GM18867 (cell line): ENCODE measurements around the gene DOLPP1.
"Not testable (repeated sequence)": the region's sequence is repeated elsewhere in the genome, so short reads cannot be mapped to it uniquely, and the experiment has no call there.

Experiments used
- ATAC-seq: cut with Tn5 transposase; IDR thresholded peaks from one replicate; pipeline ENCODE4 v1.9.1; 2021; ENCODE audit warnings: mild to moderate bottlenecking, moderate library complexity; ENCODE audit not compliant: unreplicated experiment

Gene DOLPP1

GRCh38 chr9:129080601-129081387 is at the start of gene DOLPP1:
DOLPP1 (plus strand) TSS chr9:129081111; CDS start chr9:129081132, 21 bp downstream.
- ATAC-seq: peak; percentile 92

GRCh38 chr9:129031514-129031913 is 49.4 kb upstream of the DOLPP1 start:
- no peak for ATAC-seq

GRCh38 chr9:129032541-129033159 is 48.3 kb upstream of the DOLPP1 start:
- no peak for ATAC-seq

GRCh38 chr9:129033216-129033615 is 47.7 kb upstream of the DOLPP1 start:
- no peak for ATAC-seq

GRCh38 chr9:129035838-129036237 is 45.1 kb upstream of the DOLPP1 start:
- ATAC-seq: not testable (repeated sequence)

- ATAC-seq: peak; percentile 94
Measured at GRCh38 chr9:129036241-129036922, 44.5 kb upstream of the DOLPP1 start, which contains the start of gene MIGA2. MIGA2 (plus strand) TSS chr9:129036626; CDS start chr9:129040595, 3,969 bp downstream.

GRCh38 chr9:129036923-129037766 is 43.8 kb upstream of the DOLPP1 start:
- no peak for ATAC-seq

GRCh38 chr9:129037767-129038098 is 43.2 kb upstream of the DOLPP1 start:
- ATAC-seq: no peak

GRCh38 chr9:129038109-129038852 is 42.6 kb upstream of the DOLPP1 start:
- ATAC-seq: no peak

- ATAC-seq: no peak
Measured at GRCh38 chr9:129040113-129040643, 40.7 kb upstream of the DOLPP1 start.

GRCh38 chr9:129042016-129042415 is 38.9 kb upstream of the DOLPP1 start:
- ATAC-seq: no peak

- no peak for ATAC-seq
Measured at GRCh38 chr9:129052592-129052991, 28.3 kb upstream of the DOLPP1 start.

- ATAC-seq: no peak
Measured at GRCh38 chr9:129053020-129053419, 27.9 kb upstream of the DOLPP1 start.

- ATAC-seq: no peak
Measured at GRCh38 chr9:129054163-129054851, 26.6 kb upstream of the DOLPP1 start.

- ATAC-seq: no peak
Measured at GRCh38 chr9:129058965-129059795, 21.7 kb upstream of the DOLPP1 start.

GRCh38 chr9:129059796-129060785 is 20.8 kb upstream of the DOLPP1 start:
- ATAC-seq: no peak

- no peak for ATAC-seq
Measured at GRCh38 chr9:129060991-129061390, 19.9 kb upstream of the DOLPP1 start.
